Stimulated activated naive CD4-positive, alpha-beta T cell treated with Interleukin-2 at 50 U/mL for 16 hours (primary cell): Measurements from ENCODE around the gene COPB1.
A peak's percentile ranks its signal among the peaks of the same experiment; 100 is the strongest.
"Not testable (repeated sequence)": the region's sequence is repeated elsewhere in the genome, so short reads cannot be mapped to it uniquely, and the experiment has no call there.

ENCODE experiments used
- DNase-seq: peaks from one replicate; lab custom pipeline; 2025; lab: John Stamatoyannopoulos, UW

COPB1 gene

GRCh38 chr11:14499560-14500180, at the start of gene COPB1:
COPB1 (minus strand) TSS chr11:14499811; CDS start chr11:14498928, 883 bp downstream.
- DNase-seq = peak; percentile 92

GRCh38 chr11:14547440-14547839, 47.8 kb upstream of the COPB1 start:
- DNase-seq = no peak

DNA sequence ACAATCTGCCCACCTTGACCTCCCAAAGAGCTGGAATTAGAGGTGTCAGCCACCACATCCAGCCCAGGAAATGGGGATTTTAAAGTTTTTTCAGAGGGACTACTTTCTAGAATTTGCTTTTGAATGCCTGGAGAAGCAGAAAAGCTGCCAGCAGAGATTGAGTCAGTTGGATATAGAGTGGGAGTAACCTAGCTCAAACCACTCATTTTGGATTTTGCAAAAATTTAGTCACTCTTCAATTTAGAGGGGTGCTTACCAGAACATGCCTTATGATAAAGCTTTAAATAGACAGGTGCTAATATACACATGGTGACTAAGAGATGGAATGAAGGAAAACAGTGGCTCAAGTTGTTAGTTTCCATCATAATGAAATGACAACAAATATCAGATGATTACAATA, 47.1 kb upstream of the COPB1 start:
- no peak for DNase-seq

DNA sequence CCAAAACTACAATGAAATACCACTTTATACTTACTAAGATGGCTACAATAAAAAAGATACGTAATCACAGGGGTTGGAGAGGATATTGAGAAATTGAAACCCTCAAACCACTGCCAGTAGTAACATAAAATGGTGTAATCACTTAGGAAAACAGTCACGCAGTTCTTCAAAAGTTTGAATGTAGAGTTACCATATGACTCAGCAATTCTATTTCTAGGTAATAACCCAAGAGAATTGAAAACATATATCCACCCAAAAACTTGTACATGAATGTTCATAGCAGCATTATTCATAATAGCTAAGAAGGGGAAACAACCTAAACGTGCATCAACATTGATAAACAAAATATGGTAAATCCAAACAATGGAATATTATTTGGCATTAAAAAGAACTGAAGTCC, 45.0 kb upstream of the COPB1 start:
- no peak for DNase-seq

GRCh38 chr11:14543260-14543659, 43.6 kb upstream of the COPB1 start:
- DNase-seq = no peak

GRCh38 chr11:14542324-14542723, 42.7 kb upstream of the COPB1 start:
- DNase-seq = no peak

GRCh38 chr11:14541192-14541947, 41.8 kb upstream of the COPB1 start:
- no peak for DNase-seq

DNA sequence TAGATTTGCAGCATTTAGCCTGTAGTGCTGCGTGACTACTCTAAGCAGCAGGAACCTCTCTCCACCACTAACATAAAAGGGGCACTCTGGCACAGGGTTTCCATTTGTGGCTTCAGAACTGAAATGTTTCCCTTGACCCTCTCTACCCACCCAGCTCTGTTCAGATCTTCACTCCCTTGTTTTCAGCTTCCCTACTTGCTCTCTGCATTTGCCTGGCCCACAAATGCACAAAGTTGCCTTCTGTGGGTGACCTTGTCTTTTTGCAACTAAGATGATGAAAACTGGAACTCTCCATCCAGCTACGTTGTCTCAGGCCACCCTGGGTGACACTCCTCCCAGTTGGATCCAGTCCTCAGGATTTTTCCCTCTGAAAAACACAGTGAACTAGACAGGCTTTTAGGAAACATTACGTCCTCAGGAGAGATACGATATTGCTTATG, 40.4 kb upstream of the COPB1 start:
- DNase-seq = no peak

- DNase-seq = no peak
Measured at GRCh38 chr11:14538926-14539554, 39.4 kb upstream of the COPB1 start.

- no peak for DNase-seq
Measured at GRCh38 chr11:14538271-14538925, 38.8 kb upstream of the COPB1 start.

GRCh38 chr11:14537134-14537599, 37.6 kb upstream of the COPB1 start:
- peak; percentile 10 for DNase-seq

DNA sequence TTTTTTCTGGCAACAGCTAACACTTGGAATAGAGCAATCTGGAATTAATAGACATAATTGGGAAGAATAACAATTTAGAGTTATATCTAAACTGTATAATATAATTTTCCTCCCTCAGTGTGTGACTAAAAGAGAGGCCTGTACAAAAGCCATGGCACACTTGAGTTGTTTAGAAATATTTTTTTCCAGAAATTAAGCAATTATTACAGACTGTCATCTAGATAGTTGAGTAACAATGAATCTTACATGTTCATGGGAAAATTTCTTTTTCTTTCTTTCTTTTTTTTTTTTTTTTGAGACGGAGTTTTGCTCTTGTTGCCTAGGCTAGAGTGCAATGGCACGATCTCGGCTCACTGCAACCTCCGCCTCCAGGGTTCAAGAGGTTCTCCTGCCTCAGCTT, 35.6 kb upstream of the COPB1 start:
- DNase-seq = not testable (repeated sequence)

- no peak for DNase-seq
Measured at GRCh38 chr11:14529951-14530350, 30.3 kb upstream of the COPB1 start.

DNA sequence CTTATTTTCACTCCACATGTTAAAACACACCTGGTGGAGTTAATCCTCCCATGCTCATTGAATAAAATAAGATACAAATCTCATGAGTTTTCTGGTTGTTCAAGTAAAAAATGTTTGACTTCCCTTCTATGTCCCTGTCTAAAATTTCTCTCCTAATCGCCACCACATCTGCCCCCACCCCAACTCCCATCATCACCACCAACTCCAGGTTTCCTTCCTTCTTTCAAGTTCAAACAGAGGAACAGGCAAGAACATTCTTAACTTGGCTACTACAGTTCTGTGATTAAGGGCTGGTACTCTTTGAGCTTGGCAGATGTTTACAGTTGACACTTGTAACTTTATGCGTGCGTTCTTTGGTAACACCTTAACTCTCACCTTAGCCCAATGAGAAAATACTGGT, 29.7 kb upstream of the COPB1 start:
- no peak for DNase-seq

DNA sequence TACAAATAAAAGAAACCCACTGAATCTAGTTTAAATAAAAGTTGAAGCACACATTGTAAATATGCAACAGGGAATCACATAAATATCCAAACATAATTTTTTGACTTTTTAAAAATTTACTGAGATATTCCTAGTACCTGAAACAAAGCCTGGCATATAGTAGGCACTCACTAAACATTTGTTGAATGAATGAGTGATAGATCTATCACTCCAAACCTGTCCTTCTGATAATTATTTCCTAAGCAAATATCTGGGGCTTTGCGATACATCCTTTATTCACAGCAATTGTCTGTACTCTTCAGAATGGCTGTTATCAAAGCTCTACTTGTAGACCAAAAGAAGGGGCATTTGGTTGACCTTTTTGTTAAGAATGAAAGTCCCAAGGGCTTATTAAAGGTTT, 23.2 kb upstream of the COPB1 start:
- no peak for DNase-seq

DNA sequence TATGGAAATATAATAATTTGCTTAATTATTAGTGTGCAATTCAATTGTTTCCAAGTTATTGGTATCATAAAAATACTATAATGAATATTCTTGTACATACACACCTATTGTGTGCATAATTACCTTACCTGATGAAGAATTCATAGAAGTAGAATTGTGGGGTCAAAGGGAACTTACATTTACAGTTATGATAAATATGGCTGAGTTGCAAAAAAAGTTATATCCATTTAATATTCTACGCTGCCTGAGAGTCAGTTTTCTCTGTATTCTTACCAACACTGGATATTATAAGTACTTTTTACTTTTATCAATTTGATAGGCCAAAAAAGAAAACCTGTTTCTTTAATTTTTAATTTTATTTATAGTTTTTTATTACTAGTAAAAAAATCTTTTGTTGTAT, 22.6 kb upstream of the COPB1 start:
- no peak for DNase-seq

- DNase-seq = no peak
Measured at GRCh38 chr11:14520747-14521151, 21.1 kb upstream of the COPB1 start.

GRCh38 chr11:14519917-14520746, 20.5 kb upstream of the COPB1 start, which contains the start of gene PSMA1:
PSMA1 (minus strand) TSS chr11:14520386; CDS start chr11:14520299, 87 bp downstream.
- peak; percentile 94 for DNase-seq

GRCh38 chr11:14519597-14519916, 19.9 kb upstream of the COPB1 start:
- peak; percentile 29 for DNase-seq

DNA sequence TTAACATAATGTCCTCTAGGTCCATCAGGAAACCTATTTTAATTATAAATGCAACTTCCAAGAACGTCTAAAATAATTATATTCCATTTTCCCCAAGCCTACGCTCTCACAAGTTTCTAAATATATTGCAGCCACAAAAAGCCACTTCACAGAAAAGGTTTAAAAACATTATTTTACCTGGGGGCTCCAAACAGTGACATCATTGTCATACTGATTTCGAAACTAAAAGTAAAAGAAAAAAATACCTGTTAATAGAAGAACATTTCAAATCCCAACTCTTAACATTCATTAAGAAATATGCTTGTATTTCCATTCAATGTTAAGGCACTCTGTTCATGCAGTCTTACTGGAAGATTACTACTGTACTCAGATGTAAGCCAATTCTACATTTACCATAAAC, 19.2 kb upstream of the COPB1 start:
- no peak for DNase-seq

DNA sequence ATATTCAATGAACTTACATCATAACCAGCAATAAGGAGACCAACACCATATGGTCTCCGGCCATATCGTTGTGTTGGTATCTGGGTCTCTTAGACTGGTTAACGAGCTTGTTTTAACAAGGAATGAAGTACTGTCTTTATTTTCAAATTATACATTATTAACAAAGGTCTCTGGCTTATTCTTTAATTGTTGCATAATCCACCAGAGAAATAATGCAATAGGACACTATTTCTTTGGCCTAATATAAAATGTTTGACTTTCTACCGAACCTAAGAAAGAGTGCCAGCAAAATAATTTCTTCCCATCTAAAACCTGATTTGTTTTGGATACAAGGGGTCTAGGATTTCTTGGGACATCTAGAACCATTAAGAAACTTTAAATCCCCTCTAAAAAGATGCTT, 14.2 kb upstream of the COPB1 start:
- no peak for DNase-seq

DNA sequence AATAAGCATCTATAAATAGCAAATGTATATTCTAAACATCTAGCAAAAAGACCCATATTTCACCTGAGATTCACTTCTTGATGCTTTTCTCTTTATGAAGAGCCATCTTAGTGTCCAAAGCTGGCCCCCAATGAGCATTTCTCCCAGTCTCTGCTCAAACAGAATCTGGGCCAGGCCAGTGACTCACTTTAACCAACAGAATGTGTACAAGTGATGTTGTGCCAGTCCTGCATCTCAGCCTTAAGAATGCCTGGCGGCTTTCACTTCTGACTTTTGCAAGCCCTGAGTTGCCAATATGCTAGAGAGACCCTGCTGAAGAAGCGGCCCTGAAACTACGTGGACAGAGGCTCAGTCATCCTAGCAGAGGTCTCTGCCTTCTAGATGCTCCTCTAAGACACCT, 6.9 kb upstream of the COPB1 start:
- no peak for DNase-seq
